MM.1S (cell line): Measurements from ENCODE around the gene MAGEA2.
"Not testable (repeated sequence)": the region's sequence is repeated elsewhere in the genome, so short reads cannot be mapped to it uniquely, and the experiment has no call there.

Experiments
- DNase-seq: peaks from one replicate; pipeline ENCODE4 v3.0.0-alpha.2; 2015
- H2AFZ ChIP-seq: fragments of 300-600 bp; sonication (generic); 2 replicates; pipeline ENCODE4 v1.6.0; 2016; ENCODE audit warnings: antibody characterized with exemption, low read length
- H3F3A ChIP-seq: fragments of 300-600 bp; sonication (generic); 2 replicates; pipeline ENCODE4 v1.6.1; 2016; ENCODE audit warnings: mild to moderate bottlenecking, antibody characterized with exemption, low read length, moderate library complexity, mixed read lengths; ENCODE audit not compliant: insufficient read depth
- H3K27ac ChIP-seq: fragments of 300-600 bp; sonication (generic); 2 replicates; pipeline ENCODE4 v1.5.1; 2016; ENCODE audit warnings: mild to moderate bottlenecking, low read length
- H3K27me3 ChIP-seq: fragments of 300-600 bp; sonication (generic); replicated peaks from 2 replicates; pipeline ENCODE4 v1.6.0; 2016; ENCODE audit warnings: low read length; ENCODE audit not compliant: insufficient read depth
- H3K36me3 ChIP-seq: fragments of 300-600 bp; sonication (generic); replicated peaks from 2 replicates; pipeline ENCODE4 v1.6.1; 2016; ENCODE audit warnings: mild to moderate bottlenecking, low read length, mixed read lengths; ENCODE audit not compliant: insufficient read depth
- H3K4me1 ChIP-seq: fragments of 300-600 bp; sonication (generic); 2 replicates; pipeline ENCODE4 v1.6.1; 2016; ENCODE audit warnings: low read length, mixed read lengths
- H3K4me2 ChIP-seq: fragments of 300-600 bp; sonication (generic); 2 replicates; pipeline ENCODE4 v1.6.0; 2016; ENCODE audit warnings: low read depth, low read length
- H3K4me3 ChIP-seq: fragments of 300-600 bp; sonication (generic); 2 replicates; pipeline ENCODE4 v1.5.1; 2016; ENCODE audit warnings: low read length, mixed read lengths
- H3K79me2 ChIP-seq: fragments of 300-600 bp; sonication (generic); 2 replicates; pipeline ENCODE4 v1.6.1; 2016; ENCODE audit warnings: mixed run types, low read length, mixed read lengths
- H3K9ac ChIP-seq: fragments of 300-600 bp; sonication (generic); 2 replicates; pipeline ENCODE4 v1.6.1; 2016; ENCODE audit warnings: low read length, mixed read lengths
- H3K9me2 ChIP-seq: fragments of 300-600 bp; sonication (generic); replicated peaks from 2 replicates; pipeline ENCODE4 v1.6.1; 2016; ENCODE audit warnings: mild to moderate bottlenecking, low read length, mixed read lengths; ENCODE audit not compliant: insufficient read depth
- H3K9me3 ChIP-seq: fragments of 300-600 bp; sonication (generic); replicated peaks from 2 replicates; pipeline ENCODE4 v1.6.1; 2016; ENCODE audit warnings: mild to moderate bottlenecking, low read length, mixed read lengths; ENCODE audit not compliant: insufficient read depth
- H4K20me1 ChIP-seq: fragments of 300-600 bp; sonication (generic); 2 replicates; pipeline ENCODE4 v1.6.1; 2016; ENCODE audit warnings: mild to moderate bottlenecking, low read length, moderate library complexity, mixed read lengths; ENCODE audit not compliant: insufficient read depth
- CTCF ChIP-seq: fragments of 300-600 bp; sonication (generic); IDR thresholded peaks from 2 replicates; pipeline ENCODE4 v1.5.1; 2016; ENCODE audit warnings: antibody characterized with exemption, low read length, mixed read lengths
- EZH2 ChIP-seq: fragments of 300-600 bp; sonication (generic); optimal IDR thresholded peaks from 2 replicates; pipeline ENCODE3; 2017; ENCODE audit warnings: low read depth, mild to moderate bottlenecking, antibody characterized with exemption, low read length, mixed read lengths
- EZH2phosphoT487 ChIP-seq: fragments of 300-600 bp; sonication (generic); IDR thresholded peaks from 2 replicates; pipeline ENCODE4 v1.6.1; 2018; ENCODE audit warnings: antibody characterized with exemption, low read length

MAGEA2 gene

GRCh38 chrX:152753686-152754650, at the start of gene MAGEA2:
Gene MAGEA2, minus strand, starts transcription at chrX:152753842. Its CDS starts 2,479 bp downstream, at chrX:152751363.
- not testable (repeated sequence) for H3K27me3 ChIP-seq, H3K4me3 ChIP-seq, H3K36me3 ChIP-seq, H3K4me2 ChIP-seq, H3K79me2 ChIP-seq, H3K27ac ChIP-seq, DNase-seq, H3K9me3 ChIP-seq, H3F3A ChIP-seq, H3K9ac ChIP-seq, H3K9me2 ChIP-seq, H4K20me1 ChIP-seq, H2AFZ ChIP-seq, H3K4me1 ChIP-seq

GRCh38 chrX:152798945-152799344, 45.3 kb upstream of the MAGEA2 start:
- Histone ChIP-seq H3K27ac (no peak overlapping the region), H4K20me1 (no peaks in the 10 kb centered on the region), H3K9ac (no peak overlapping the region), H3K4me3 (no peak overlapping the region), H3F3A (no peaks in the 10 kb centered on the region), H3K27me3 (no peaks in the 10 kb centered on the region), H3K4me2 (no peak overlapping the region), H3K9me3 (no peaks in the 10 kb centered on the region), H2AFZ (no peak overlapping the region), H3K9me2 (no peaks in the 10 kb centered on the region), H3K36me3 (no peaks in the 10 kb centered on the region), H3K4me1 (no peaks in the 10 kb centered on the region), H3K79me2 (no peaks in the 10 kb centered on the region)
- no peak for TF ChIP-seq EZH2phosphoT487
- TF ChIP-seq EZH2, result no peak
- no peak for TF ChIP-seq CTCF
- no peak for DNase-seq

GRCh38 chrX:152787062-152787461, 33.4 kb upstream of the MAGEA2 start:
- not testable (repeated sequence) for H3K4me1 ChIP-seq, H3K9me2 ChIP-seq, H3K27ac ChIP-seq, H4K20me1 ChIP-seq, DNase-seq, H3K79me2 ChIP-seq, H3K36me3 ChIP-seq, H3K4me3 ChIP-seq, H3F3A ChIP-seq, H3K9me3 ChIP-seq, H3K27me3 ChIP-seq, H3K4me2 ChIP-seq, H2AFZ ChIP-seq, H3K9ac ChIP-seq

GRCh38 chrX:152769549-152770289, 16.1 kb upstream of the MAGEA2 start, which contains the start of gene MAGEA6:
Gene MAGEA6, minus strand, starts transcription at chrX:152769689. Its CDS starts 2,039 bp downstream, at chrX:152767650.
- H3K27me3 ChIP-seq, H3K4me3 ChIP-seq, DNase-seq, H3K4me2 ChIP-seq, H3K79me2 ChIP-seq, H4K20me1 ChIP-seq, H3K36me3 ChIP-seq, H3K9me3 ChIP-seq, H2AFZ ChIP-seq, H3F3A ChIP-seq, H3K27ac ChIP-seq, H3K9ac ChIP-seq, H3K4me1 ChIP-seq, H3K9me2 ChIP-seq: not testable (repeated sequence)

GRCh38 chrX:152766562-152766961, 12.9 kb upstream of the MAGEA2 start:
- H3K9ac ChIP-seq, result not testable (repeated sequence)

GRCh38 chrX:152761582-152761981, 7.9 kb upstream of the MAGEA2 start:
- H3K4me3 ChIP-seq, H3K79me2 ChIP-seq, H3K27ac ChIP-seq, H3K9ac ChIP-seq, H3K4me2 ChIP-seq, H3K9me3 ChIP-seq, H3K36me3 ChIP-seq, H3K9me2 ChIP-seq, DNase-seq, H4K20me1 ChIP-seq, H3K4me1 ChIP-seq, H2AFZ ChIP-seq, H3F3A ChIP-seq, H3K27me3 ChIP-seq: not testable (repeated sequence)

More at GRCh38 chrX:152766562-152766961, 12.9 kb upstream of the MAGEA2 start:
- not testable (repeated sequence) for H3K79me2 ChIP-seq, H3K36me3 ChIP-seq, H4K20me1 ChIP-seq, DNase-seq, H3K27me3 ChIP-seq, H3K4me2 ChIP-seq, H3K4me3 ChIP-seq, H3K9me3 ChIP-seq, H3K27ac ChIP-seq, H3K4me1 ChIP-seq, H3K9me2 ChIP-seq, H2AFZ ChIP-seq, H3F3A ChIP-seq
